Lower leg skin (tissue), 3 donors: ENCODE data around the gene MALSU1.

ENCODE experiments used
- POLR2A ChIP-seq, 2 donors: fragments of 450-650 bp; IDR thresholded peaks; one replicate each; pipeline ENCODE4 v1.6.1; 2016 to 2017; ENCODE audit warnings: antibody characterized with exemption in 2 of 2, mild to moderate bottlenecking in 1 of 2, moderate library complexity in 1 of 2
- TF ChIP-seq, protein P1 (sequence below), 3 donors: fragments of 450-650 bp; IDR thresholded peaks; one replicate each; pipeline ENCODE4 v1.5.1; 2016; ENCODE audit warnings: antibody characterized with exemption in 3 of 3, mild to moderate bottlenecking in 3 of 3, moderate library complexity in 2 of 3

DNA sequence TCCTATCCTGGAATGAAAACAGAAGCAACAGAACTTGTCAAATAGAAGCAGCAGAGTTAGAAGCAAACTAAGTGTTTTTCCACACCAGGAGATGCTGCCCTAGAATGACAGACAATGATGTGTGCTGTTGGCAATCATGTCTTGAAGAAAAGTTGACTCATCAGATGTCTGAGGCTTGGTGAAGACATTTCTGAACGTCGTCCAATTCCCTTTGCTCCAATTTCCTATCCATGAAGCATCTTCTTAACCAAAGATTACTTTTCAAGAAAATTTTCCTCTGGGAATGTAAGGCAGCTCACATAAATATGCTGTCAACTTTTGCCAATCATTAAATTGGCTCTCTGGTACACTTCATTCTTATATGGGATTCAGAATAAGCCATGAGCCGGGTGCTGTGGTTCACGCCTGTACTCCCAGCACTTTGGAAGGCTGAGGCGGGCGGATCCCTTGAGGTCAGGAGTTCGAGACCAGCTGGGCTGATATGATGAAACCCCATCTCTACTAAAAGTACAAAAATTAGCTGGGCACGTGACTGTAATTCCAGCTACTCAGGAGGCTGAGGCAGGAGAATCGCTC lies 34.6 kb downstream of the MALSU1 start:
- TF ChIP-seq, protein P1, sequence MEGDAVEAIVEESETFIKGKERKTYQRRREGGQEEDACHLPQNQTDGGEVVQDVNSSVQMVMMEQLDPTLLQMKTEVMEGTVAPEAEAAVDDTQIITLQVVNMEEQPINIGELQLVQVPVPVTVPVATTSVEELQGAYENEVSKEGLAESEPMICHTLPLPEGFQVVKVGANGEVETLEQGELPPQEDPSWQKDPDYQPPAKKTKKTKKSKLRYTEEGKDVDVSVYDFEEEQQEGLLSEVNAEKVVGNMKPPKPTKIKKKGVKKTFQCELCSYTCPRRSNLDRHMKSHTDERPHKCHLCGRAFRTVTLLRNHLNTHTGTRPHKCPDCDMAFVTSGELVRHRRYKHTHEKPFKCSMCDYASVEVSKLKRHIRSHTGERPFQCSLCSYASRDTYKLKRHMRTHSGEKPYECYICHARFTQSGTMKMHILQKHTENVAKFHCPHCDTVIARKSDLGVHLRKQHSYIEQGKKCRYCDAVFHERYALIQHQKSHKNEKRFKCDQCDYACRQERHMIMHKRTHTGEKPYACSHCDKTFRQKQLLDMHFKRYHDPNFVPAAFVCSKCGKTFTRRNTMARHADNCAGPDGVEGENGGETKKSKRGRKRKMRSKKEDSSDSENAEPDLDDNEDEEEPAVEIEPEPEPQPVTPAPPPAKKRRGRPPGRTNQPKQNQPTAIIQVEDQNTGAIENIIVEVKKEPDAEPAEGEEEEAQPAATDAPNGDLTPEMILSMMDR (IDR thresholded peaks at IDR 0.05) = no peak
- no peak for TF ChIP-seq POLR2A (IDR thresholded peaks at IDR 0.05)
